ENCODE results near the gene HACL1.
A peak's percentile ranks its signal among the peaks of the same experiment; 100 is the strongest.
"Not testable (repeated sequence)": the region's sequence is repeated elsewhere in the genome, so short reads cannot be mapped to it uniquely, and the experiment has no call there.

HACL1 gene

GRCh38 chr3:15610082-15610759, 8.9 kb upstream of the HACL1 start:
- Histone ChIP-seq H3K36me3 (no peaks in the 10 kb centered on the region), H3K9ac (no peak overlapping the region), H3K4me2 (no peak overlapping the region), H3K4me1 (no peaks in the 10 kb centered on the region), H3K4me3 (no peak overlapping the region), H3K27ac (no peak overlapping the region), H3K9me3 (no peaks in the 10 kb centered on the region), H3K27me3 (no peaks in the 10 kb centered on the region), H4K20me1 (no peaks in the 10 kb centered on the region)
- TF ChIP-seq Cebpa-rat (IDR thresholded peaks at IDR 0.05) = no peak

GRCh38 chr3:15606434-15606891, 5.1 kb upstream of the HACL1 start:
- H3K9ac ChIP-seq = no peak overlapping the region
- peaks cover 18% of the 10 kb centered on the region for H3K9me3 ChIP-seq
- no peaks in the 10 kb centered on the region for H3K27me3 ChIP-seq
- no peak overlapping the region for H3K4me2 ChIP-seq
- peaks cover 9% of the 10 kb centered on the region; the same call in 1 of the 2 replicates for H3K4me1 ChIP-seq
- no peak for TF ChIP-seq Cebpa-rat (IDR thresholded peaks at IDR 0.05)
- no peak overlapping the region for H3K4me3 ChIP-seq
- no peak overlapping the region for H3K27ac ChIP-seq
- no peaks in the 10 kb centered on the region for H3K36me3 ChIP-seq
- no peaks in the 10 kb centered on the region for H4K20me1 ChIP-seq

GRCh38 chr3:15604584-15604983, 3.2 kb upstream of the HACL1 start:
- Histone ChIP-seq H3K9me3 (peaks cover 18% of the 10 kb centered on the region), H3K4me1 (peaks cover 22% of the 10 kb centered on the region), H4K20me1 (peaks cover 13% of the 10 kb centered on the region; the same call in 1 of the 2 replicates)
- not testable (repeated sequence) for H3K9ac ChIP-seq, H3K27me3 ChIP-seq, H3K27ac ChIP-seq, H3K4me3 ChIP-seq, H3K4me2 ChIP-seq, H3K36me3 ChIP-seq

- Histone ChIP-seq H3K36me3 (peaks cover 25% of the 10 kb centered on the region), H3K4me3 (peak overlapping the region; percentile 86), H3K9me3 (peaks cover 18% of the 10 kb centered on the region), H3K4me2 (peak overlapping the region; percentile 88), H4K20me1 (peaks cover 24% of the 10 kb centered on the region; the same call in 1 of the 2 replicates), H3K4me1 (peaks cover 24% of the 10 kb centered on the region)
- not testable (repeated sequence) for H3K9ac ChIP-seq, H3K27me3 ChIP-seq, H3K27ac ChIP-seq
Observed at GRCh38 chr3:15602816-15603215, 1.4 kb upstream of the HACL1 start.

GRCh38 chr3:15602146-15602536, 772 bp upstream of the HACL1 start:
- Histone ChIP-seq H3K4me1 (peaks cover 24% of the 10 kb centered on the region), H3K27me3 (no peaks in the 10 kb centered on the region), H3K27ac (peak overlapping the region; percentile 82), H3K9ac (peak overlapping the region; percentile 87), H3K4me2 (peak overlapping the region; percentile 88), H4K20me1 (peaks cover 24% of the 10 kb centered on the region; the same call in 1 of the 2 replicates), H3K4me3 (peak overlapping the region; percentile 86), H3K9me3 (peaks cover 18% of the 10 kb centered on the region), H3K36me3 (peaks cover 32% of the 10 kb centered on the region)
- no peak for TF ChIP-seq Cebpa-rat (IDR thresholded peaks at IDR 0.05)

- H3K9ac ChIP-seq = peak overlapping the region; percentile 89
- no peak for TF ChIP-seq Cebpa-rat (IDR thresholded peaks at IDR 0.05)
- H3K27me3 ChIP-seq = no peaks in the 10 kb centered on the region
- H3K36me3 ChIP-seq = peaks cover 36% of the 10 kb centered on the region
- peak overlapping the region; percentile 86 for H3K4me3 ChIP-seq
- H3K4me1 ChIP-seq = peaks cover 24% of the 10 kb centered on the region
- H3K4me2 ChIP-seq = peak overlapping the region; percentile 87
- peaks cover 18% of the 10 kb centered on the region for H3K9me3 ChIP-seq
- H3K27ac ChIP-seq = peak overlapping the region; percentile 83
- H4K20me1 ChIP-seq = peaks cover 24% of the 10 kb centered on the region; the same call in 1 of the 2 replicates
Observed at GRCh38 chr3:15601046-15601398, 347 bp downstream of the HACL1 start.

GRCh38 chr3:15595955-15596354, 5.4 kb downstream of the HACL1 start:
- no peak overlapping the region for H3K27ac ChIP-seq
- no peaks in the 10 kb centered on the region for H3K27me3 ChIP-seq
- TF ChIP-seq Cebpa-rat (IDR thresholded peaks at IDR 0.05) = no peak
- H3K4me3 ChIP-seq = no peak overlapping the region
- peaks cover 24% of the 10 kb centered on the region; the same call in 1 of the 2 replicates for H4K20me1 ChIP-seq
- peaks cover 15% of the 10 kb centered on the region for H3K4me1 ChIP-seq
- H3K4me2 ChIP-seq = no peak overlapping the region
- no peak overlapping the region for H3K9ac ChIP-seq
- no peaks in the 10 kb centered on the region for H3K9me3 ChIP-seq
- peaks cover 62% of the 10 kb centered on the region for H3K36me3 ChIP-seq

- Histone ChIP-seq H3K27me3 (no peaks in the 10 kb centered on the region), H3K36me3 (peaks cover 66% of the 10 kb centered on the region), H3K4me3 (no peak overlapping the region), H3K9ac (no peak overlapping the region), H3K4me2 (no peak overlapping the region), H3K4me1 (no peaks in the 10 kb centered on the region), H3K27ac (no peak overlapping the region), H4K20me1 (no peaks in the 10 kb centered on the region), H3K9me3 (no peaks in the 10 kb centered on the region)
- no peak for TF ChIP-seq Cebpa-rat (IDR thresholded peaks at IDR 0.05)
Observed at GRCh38 chr3:15592968-15593367, 8.4 kb downstream of the HACL1 start.

- H3K27ac ChIP-seq = no peak overlapping the region
- H3K9ac ChIP-seq = no peak overlapping the region
- H3K9me3 ChIP-seq = no peaks in the 10 kb centered on the region
- H3K36me3 ChIP-seq = peaks cover 59% of the 10 kb centered on the region
- no peaks in the 10 kb centered on the region for H4K20me1 ChIP-seq
- no peak overlapping the region for H3K4me3 ChIP-seq
- no peaks in the 10 kb centered on the region for H3K4me1 ChIP-seq
- no peak for TF ChIP-seq Cebpa-rat (IDR thresholded peaks at IDR 0.05)
- no peak overlapping the region for H3K4me2 ChIP-seq
- no peaks in the 10 kb centered on the region for H3K27me3 ChIP-seq
Observed at GRCh38 chr3:15591928-15592327, 9.4 kb downstream of the HACL1 start.

GRCh38 chr3:15591242-15591641, 10.1 kb downstream of the HACL1 start:
- Histone ChIP-seq H3K4me1 (no peaks in the 10 kb centered on the region), H4K20me1 (no peaks in the 10 kb centered on the region), H3K27ac (no peak overlapping the region), H3K9ac (no peak overlapping the region), H3K27me3 (no peaks in the 10 kb centered on the region), H3K4me3 (no peak overlapping the region), H3K4me2 (no peak overlapping the region), H3K36me3 (peaks cover 64% of the 10 kb centered on the region), H3K9me3 (no peaks in the 10 kb centered on the region)
- TF ChIP-seq Cebpa-rat (IDR thresholded peaks at IDR 0.05) = no peak
